Duodenal mucosa (tissue), 2 donors: ENCODE data around the gene SETD3.

ENCODE experiments used
- H3K27ac ChIP-seq: one replicate; pipeline ENCODE4 v1.7.0; 2013; ENCODE audit warnings: low read depth, low read length
- H3K27me3 ChIP-seq, 2 donors: one replicate each; pipeline ENCODE4 v1.7.0; 2013; ENCODE audit warnings: low read length in 2 of 2, control low read depth in 1 of 2; ENCODE audit not compliant: insufficient read depth in 2 of 2, control insufficient read depth in 1 of 2
- H3K36me3 ChIP-seq, 2 donors: one replicate each; pipeline ENCODE4 v1.7.0; 2013; ENCODE audit warnings: low read length in 2 of 2, control low read depth in 1 of 2; ENCODE audit not compliant: insufficient read depth in 2 of 2, control insufficient read depth in 1 of 2
- H3K4me1 ChIP-seq, 2 donors: one replicate each; pipeline ENCODE4 v1.7.0; 2013; ENCODE audit warnings: low read length in 2 of 2, control low read depth in 1 of 2; ENCODE audit not compliant: insufficient read depth in 2 of 2, control insufficient read depth in 1 of 2
- H3K4me3 ChIP-seq, 2 donors: one replicate each; pipeline ENCODE4 v1.7.0; 2013; ENCODE audit warnings: low read length in 2 of 2, low read depth in 1 of 2
- H3K9ac ChIP-seq, 2 donors: one replicate each; pipeline ENCODE4 v1.7.0; 2013; ENCODE audit warnings: low read length in 2 of 2, low read depth in 1 of 2
- H3K9me3 ChIP-seq, 2 donors: one replicate each; pipeline ENCODE4 v1.7.0; 2013; ENCODE audit warnings: low read length in 2 of 2, control low read depth in 1 of 2; ENCODE audit not compliant: control insufficient read depth in 1 of 2

Gene SETD3

DNA sequence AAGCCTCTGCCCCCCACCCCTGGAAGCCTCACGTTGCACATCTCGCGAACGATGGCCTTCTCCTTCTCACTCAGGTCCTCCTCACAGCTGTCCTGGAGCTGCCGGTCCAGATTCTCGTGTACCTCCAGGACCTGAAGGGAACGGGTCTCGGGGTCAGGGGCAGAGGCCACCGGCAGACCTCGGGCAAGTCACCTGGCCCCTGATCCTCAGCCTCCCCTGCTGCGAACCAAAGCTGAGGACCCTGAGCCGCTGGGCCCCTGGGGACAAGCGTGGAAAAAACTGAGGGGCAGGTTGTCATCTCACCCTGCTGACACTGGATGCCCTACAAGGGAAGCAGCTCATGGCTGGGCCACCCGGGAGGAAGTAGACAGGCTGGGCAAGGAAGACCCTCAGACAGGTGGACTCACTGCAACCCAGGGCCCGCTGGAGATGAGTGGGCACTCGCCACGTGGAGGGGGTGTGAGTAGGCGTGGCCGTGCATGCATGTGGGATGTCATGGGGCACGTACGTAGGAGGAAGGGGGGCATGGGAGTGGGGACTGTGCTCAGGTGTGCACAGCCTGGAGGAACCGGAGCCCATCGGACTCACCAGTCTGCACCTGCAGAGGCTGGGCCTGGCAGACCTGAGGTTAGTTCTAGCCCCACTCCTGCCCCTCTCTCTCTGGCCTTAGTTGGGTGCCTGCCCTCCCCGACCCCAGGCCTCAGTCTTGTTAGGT, 35.7 kb upstream of the SETD3 start:
- Histone ChIP-seq H3K36me3 (peaks cover 19 to 37% of the 10 kb centered on the region in 2 donors), H3K4me1 (no peaks in the 10 kb centered on the region), H3K27me3 (no peaks in the 10 kb centered on the region), H3K27ac (no peak overlapping the region), H3K4me3 (no peak overlapping the region), H3K9ac (no peak overlapping the region), H3K9me3 (no peaks in the 10 kb centered on the region)

DNA sequence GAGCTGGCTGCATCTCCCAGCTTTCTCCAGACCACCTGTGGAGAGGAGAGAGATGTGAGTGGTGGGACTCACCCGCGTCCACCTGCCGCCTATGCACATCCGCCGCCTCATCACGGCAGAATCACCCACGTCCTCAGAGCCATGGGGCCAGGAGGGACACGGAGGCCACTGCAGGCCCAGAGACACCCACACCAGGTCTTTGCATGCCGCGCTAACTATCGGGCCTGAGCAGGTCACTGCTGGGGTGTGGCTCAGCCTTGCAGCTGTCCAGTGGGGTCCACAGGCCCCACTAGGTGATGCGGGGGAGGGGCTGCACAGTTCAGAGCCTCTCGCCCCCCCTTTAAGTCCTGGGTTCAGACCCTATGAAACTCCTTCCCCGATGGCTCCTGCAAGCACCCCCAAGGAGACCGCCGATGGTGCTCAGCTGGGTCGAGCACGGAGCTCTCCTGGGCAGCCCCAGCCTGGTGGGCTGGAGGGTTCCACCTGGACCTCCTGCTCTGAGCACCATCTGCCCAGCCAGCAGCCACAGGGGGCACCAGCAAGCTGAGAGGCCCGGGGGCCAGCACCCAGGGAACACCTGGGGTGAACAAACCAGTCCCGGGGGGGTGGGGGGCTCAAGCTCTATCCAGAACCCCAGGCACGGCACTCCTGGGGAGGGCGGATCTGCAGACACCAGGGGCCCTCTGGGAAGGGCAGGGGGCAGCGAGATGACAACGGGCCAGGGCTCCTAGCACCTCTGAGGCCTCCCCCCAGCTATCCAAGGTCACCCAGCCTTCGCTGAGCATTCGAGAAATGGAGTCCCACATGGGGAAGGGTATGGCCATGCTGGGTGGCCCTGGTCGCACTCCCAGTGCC, 34.9 kb upstream of the SETD3 start:
- H3K4me1 ChIP-seq = no peaks in the 10 kb centered on the region

DNA sequence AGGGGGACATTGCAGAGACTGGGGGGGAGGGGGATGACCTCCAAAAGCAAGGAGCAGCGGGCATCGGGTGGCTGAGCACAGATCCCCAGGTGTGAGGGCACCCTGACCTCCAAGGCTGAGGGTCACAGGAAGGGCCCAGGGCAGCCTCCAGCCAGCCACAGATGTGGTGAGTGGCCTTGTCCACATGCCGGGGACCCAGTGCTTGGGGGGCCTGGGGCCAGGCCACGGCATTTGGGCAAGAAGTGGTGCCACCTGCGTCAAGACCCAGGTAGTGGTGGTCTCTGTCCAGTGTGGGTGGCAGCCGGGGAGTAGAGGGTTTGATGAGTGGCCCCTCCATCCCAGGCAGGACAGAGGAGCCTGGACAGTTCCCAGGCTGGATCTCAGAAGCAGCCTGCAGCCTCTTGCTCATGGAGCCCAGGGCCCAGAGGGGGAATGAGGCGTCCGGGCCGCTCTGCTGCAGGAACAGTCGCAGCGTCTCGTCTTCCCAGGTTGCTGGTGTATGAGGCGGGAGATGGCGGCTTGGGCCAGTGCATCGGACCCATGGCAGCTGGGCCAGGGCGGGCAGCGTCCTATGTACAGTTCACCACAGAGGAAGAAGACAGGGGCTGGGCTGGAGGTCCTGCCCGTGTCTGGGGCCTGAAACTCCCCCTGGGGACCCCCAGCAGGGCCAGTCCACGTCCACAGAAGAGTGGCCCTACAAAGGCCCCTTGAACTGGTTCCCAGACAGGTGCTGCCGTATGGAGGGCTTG, 34.1 kb upstream of the SETD3 start:
- Histone ChIP-seq H3K27me3 (no peaks in the 10 kb centered on the region), H3K4me1 (no peaks in the 10 kb centered on the region), H3K27ac (no peak overlapping the region), H3K36me3 (peaks cover 21 to 46% of the 10 kb centered on the region in 2 donors), H3K9ac (no peak overlapping the region), H3K4me3 (no peak overlapping the region), H3K9me3 (no peaks in the 10 kb centered on the region)

More for the DNA sequence above, 34.9 kb upstream of the SETD3 start:
- no peak overlapping the region for H3K9ac ChIP-seq
- H3K27ac ChIP-seq = no peak overlapping the region
- H3K4me3 ChIP-seq = no peak overlapping the region
- H3K9me3 ChIP-seq = no peaks in the 10 kb centered on the region
- H3K27me3 ChIP-seq = no peaks in the 10 kb centered on the region
- peaks cover 20 to 44% of the 10 kb centered on the region in 2 donors for H3K36me3 ChIP-seq

DNA sequence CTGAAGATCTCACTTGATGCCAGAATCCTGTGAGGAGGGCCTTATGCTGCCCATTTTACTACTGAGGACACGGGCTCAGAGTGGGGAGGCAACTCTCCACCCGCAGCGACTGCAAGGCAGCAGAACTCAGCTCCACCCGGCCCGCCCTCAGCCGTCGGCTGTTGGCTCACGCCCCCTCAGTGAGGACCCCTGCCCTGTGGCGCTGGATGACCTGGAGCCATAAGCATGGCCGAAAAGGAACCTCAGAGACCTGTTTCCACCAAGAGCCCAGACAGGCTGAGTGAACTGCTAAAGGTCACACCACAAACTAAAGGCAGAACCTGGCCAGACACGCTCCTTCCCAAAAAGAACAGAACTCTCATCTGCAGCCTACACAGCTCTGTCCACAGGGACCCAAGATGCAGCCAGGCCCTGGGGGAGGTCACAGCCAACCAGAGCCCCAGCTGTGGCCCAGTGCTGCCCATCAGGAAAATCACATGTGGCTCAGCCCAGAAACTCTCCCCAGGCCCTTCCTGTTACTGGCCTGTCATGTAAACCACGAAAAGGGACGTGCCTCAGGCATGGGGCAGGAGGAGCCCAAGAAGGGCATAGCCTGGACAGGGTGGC, 33.4 kb upstream of the SETD3 start:
- Histone ChIP-seq H3K9ac (no peak overlapping the region), H3K4me3 (no peak overlapping the region), H3K4me1 (no peaks in the 10 kb centered on the region), H3K9me3 (no peaks in the 10 kb centered on the region), H3K27ac (no peak overlapping the region), H3K27me3 (no peaks in the 10 kb centered on the region), H3K36me3 (peaks cover 27 to 53% of the 10 kb centered on the region in 2 donors)

DNA sequence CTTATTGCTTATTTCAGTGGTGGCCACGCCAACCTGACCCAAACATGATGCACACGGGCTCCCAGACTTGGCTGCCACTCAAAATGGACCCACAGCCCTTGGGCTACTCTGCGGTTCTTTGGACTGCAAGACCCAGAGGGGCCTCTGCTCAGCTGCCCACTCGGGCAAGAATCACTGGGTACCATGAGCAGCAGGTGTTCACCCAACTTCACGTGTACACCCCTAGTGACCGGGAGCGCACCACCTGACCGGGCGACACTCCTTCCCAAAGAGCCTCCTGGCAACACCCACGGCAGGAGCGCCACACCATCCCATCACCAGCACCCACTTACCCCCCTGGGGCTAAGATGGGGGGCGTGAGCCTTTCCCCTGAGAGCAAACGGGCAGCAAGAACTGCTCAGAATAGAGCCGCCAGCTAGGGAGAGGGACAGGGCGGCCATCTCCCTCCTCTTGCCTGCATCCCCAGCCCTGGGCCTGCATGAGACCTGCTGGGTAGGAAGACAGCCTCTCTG, 32.6 kb upstream of the SETD3 start:
- Histone ChIP-seq H3K9me3 (no peaks in the 10 kb centered on the region), H3K4me1 (no peaks in the 10 kb centered on the region), H3K27me3 (no peaks in the 10 kb centered on the region), H3K27ac (no peak overlapping the region), H3K4me3 (no peak overlapping the region), H3K36me3 (peaks cover 35 to 61% of the 10 kb centered on the region in 2 donors), H3K9ac (no peak overlapping the region)

DNA sequence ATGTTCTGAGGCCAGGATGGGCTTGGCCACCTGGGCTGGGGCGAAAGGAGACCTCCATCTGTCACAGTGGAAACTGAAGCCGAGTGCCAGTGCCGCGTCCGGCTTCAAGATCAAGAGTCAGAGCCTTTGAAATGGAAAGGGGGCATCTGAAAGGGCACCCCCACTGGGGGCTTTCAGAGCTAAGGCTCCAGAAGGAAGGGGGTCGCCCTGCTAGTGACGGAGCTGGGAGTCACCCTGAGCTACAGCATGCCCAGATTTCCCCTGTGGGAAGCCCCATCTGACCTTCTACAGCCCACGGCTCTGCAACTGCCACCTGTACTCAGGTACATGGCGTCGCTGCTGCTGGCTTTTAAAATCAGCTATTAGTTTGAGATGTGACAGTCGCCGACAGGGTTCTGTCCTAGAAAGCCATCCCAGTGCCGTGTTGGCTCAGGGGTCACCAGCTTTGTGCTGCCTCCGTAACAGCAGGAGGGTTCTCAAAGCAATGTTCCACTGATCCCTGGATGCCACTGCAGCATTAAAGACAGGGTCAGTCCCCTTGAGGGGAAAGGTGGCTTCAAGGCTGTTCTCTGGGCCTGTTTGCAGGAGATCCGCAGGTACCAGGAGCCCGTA, 32.0 kb upstream of the SETD3 start:
- no peak overlapping the region for H3K9ac ChIP-seq

DNA sequence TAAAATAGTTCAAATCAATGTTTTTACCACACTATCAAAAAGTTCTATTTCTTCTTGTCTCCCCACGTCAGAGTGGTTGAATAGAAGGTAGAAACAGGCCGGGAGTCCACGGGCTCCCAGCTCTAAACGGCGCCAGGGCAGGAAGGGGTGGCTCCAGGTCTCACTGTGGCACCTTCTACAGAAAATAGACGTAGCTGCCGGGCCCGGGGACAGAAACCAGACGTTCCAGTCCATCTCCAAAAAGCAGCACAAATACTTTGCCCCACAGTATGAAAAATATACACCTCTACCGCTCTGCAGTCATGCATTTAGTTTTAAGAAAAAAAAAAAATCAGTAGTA, 31.4 kb upstream of the SETD3 start:
- Histone ChIP-seq H3K4me3 (no peak overlapping the region), H3K9me3 (no peaks in the 10 kb centered on the region), H3K27ac (no peak overlapping the region), H3K27me3 (no peaks in the 10 kb centered on the region), H3K36me3 (peaks cover 45 to 73% of the 10 kb centered on the region in 2 donors), H3K9ac (no peak overlapping the region), H3K4me1 (no peaks in the 10 kb centered on the region)

More for the DNA sequence above, 32.0 kb upstream of the SETD3 start:
- Histone ChIP-seq H3K27me3 (no peaks in the 10 kb centered on the region), H3K4me1 (no peaks in the 10 kb centered on the region), H3K9me3 (no peaks in the 10 kb centered on the region), H3K4me3 (no peak overlapping the region), H3K36me3 (peaks cover 41 to 67% of the 10 kb centered on the region in 2 donors), H3K27ac (no peak overlapping the region)

DNA sequence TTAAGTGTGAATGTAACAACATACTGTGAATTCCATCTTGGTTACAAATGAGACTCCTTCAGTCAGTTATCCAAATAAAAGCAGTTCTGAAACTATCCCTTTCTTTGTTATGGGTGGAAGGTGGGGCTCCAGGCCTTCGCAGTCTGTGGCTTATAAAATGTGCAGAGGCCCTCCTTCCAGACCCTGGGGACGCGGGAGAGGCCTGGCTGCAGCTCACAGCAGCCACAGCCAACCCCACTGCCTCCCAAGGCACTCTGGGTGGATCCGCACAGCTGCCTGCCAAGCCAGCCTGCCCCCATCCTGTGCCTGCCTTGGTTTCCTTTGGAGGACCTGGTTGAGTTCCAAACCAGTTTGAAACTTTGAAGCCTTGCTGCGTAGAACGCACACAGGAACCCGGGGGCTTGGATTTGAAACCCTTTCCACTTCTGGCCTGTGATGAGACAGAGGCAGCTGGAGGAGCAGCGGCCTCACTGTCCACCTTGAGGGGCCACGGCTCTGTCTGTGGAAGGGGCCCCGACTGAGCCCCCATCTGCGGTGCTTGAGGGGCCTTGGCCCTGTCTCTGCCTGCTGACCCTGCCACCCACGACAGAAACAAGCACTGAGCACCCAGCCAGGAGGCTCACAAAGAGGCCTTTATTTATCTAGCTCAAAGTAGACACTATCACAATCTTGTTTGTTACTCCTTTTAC, 30.9 kb upstream of the SETD3 start:
- Histone ChIP-seq H3K4me1 (no peaks in the 10 kb centered on the region), H3K4me3 (no peak overlapping the region), H3K27me3 (no peaks in the 10 kb centered on the region), H3K36me3 (peaks cover 50 to 77% of the 10 kb centered on the region in 2 donors), H3K27ac (no peak overlapping the region), H3K9ac (no peak overlapping the region), H3K9me3 (no peaks in the 10 kb centered on the region)

DNA sequence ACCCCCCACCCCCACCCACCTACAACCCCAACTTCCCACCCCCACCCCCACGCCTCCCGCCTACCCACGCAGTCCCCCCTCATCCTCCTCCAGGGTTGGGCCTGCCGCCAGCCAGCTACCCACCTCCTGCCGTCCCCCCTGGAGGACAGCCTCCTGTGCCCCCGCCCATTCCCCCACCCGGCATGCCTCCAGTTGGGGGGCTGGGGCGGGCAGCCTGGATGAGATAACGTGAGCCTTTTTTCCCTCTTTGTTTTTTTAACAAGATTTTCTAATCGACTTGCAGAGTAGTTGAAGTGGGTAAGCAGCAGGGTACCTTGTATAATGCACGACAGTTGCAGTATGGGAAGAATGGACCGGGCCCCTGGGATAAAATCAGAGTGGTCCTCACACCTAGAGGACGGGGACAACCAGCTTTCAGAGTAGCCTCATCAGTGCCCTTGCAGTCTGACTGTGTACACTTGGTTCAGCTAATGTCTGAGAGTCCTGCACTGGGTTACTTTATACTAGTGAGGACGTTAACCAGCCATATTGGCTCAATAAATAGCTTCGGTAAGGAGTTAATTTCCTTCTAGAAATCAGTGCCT, 30.0 kb upstream of the SETD3 start:
- H3K27me3 ChIP-seq = no peaks in the 10 kb centered on the region
- H3K36me3 ChIP-seq = peaks cover 59 to 83% of the 10 kb centered on the region in 2 donors
- H3K4me1 ChIP-seq = no peaks in the 10 kb centered on the region
- H3K9ac ChIP-seq = no peak overlapping the region
- no peak overlapping the region for H3K4me3 ChIP-seq
- H3K27ac ChIP-seq = no peak overlapping the region
- H3K9me3 ChIP-seq = no peaks in the 10 kb centered on the region
